ENCODE data around the gene CAMLG. TPM values are rescaled to one million over a fixed set of nuclear protein-coding genes. Genes with fewer than 3 reads are reported as not detected.
A peak's percentile ranks its signal among the peaks of the same experiment; 100 is the strongest.

The CAMLG gene
- total RNA-seq, 8 experiments from 2014 or later: 23.9 to 89.7 (median 50.5) TPM

DNA sequence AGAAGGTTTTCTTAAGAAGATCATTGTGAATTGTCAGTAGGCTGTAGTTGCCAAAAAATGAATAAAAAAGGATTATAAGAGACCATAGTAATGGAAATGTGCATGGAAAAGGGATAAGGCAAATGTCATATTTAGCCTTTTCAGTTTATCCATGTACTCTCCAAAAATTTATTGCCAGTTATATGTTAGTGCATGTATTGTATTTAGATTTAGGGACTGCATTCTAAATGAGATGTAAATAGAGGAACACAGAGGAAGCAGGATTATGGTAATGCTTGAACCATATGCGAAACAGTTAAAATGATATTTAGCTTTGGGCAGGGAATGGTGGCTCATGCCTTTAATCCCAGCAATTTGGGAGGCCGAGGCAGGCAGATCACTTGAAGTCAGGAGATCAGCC, 53.2 kb downstream of the CAMLG start:
- in situ Hi-C loops (cut with MboI; ENCODE audit: low pct_unique_long_range_greater_than_20kb in 2 of 9, low sequenced_read_pairs in 9 of 9, unreplicated experiment in 9 of 9): loop anchor here in 1 of 9 experiments (25.0 kb wide), 1 partner anchor 104 kb away; no protein-coding TSS in a partner anchor
- 50 to 100% (median 94%) methylated on average over 1 to 2 of the region's 2 CpGs; no CpG with 5 or more reads in 2 of the 10 experiments for WGBS, 10 experiments
- no peaks in the 10 kb centered on the region for H3K4me1 ChIP-seq (replicated peaks in 1 of 2)
- no peak overlapping the region for H3K4me3 ChIP-seq
- H3K27ac ChIP-seq: no peak overlapping the region
- ATAC-seq (replicated peaks in 6 of 8): peak in 1 of 8 experiments; percentile 84

DNA sequence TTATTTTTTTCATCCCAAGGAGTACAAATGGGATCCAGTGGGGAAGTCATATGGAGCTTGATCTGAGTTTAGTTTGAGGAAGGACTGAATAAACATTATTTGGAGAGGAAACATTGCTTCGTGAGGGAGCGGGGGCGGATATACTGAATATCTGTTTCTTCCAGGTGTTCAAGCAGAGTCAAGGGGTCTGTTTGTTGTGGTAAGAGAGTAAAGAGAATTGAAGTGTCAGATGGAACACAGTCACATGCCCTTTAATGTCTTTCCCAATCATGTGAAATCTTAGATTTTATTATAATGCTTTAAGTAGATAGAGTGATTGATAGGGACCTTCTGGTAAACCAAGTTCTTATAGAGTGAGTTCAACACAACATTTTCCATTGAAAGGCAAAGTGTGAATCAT, 53.9 kb downstream of the CAMLG start:
- no peak for ATAC-seq (replicated peaks in 6 of 8)
- 84 to 100% (median 93%) methylated on average over 3 of the region's 3 CpGs; no CpG with 5 or more reads in 5 of the 10 experiments for WGBS, 10 experiments
- in situ Hi-C loops (cut with MboI; ENCODE audit: low pct_unique_long_range_greater_than_20kb in 2 of 9, low sequenced_read_pairs in 9 of 9, unreplicated experiment in 9 of 9): loop anchor here in 1 of 9 experiments (25.0 kb wide), 1 partner anchor 105 kb away; no protein-coding TSS in a partner anchor

DNA sequence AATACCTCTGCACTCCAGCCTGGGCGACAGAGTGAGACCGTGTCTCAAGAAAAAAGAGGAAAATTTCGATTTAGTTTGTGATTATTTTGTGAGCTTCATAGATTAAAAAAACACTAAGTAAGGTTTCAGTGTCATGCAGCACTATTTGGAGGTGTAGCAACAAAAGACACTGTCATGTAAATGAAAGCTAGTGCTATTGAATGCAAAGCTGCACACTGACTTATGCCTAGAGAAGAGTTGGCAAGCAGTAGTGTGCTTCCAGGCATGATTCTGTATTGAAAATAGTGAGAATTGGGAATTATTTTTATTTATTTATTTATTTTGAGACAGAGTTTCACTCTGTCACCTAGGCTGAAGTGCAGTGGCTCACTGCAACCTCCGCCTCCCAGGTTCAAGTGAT, 54.8 kb downstream of the CAMLG start:
- in situ Hi-C loops (cut with MboI; ENCODE audit: low pct_unique_long_range_greater_than_20kb in 2 of 9, low sequenced_read_pairs in 9 of 9, unreplicated experiment in 9 of 9): loop anchor here in 1 of 9 experiments (25.0 kb wide), 1 partner anchor 106 kb away; no protein-coding TSS in a partner anchor
- no peak overlapping the region for H3K4me3 ChIP-seq
- WGBS, 10 experiments: 80 to 95% (median 90%) methylated on average over 2 to 4 of the region's 4 CpGs; no CpG with 5 or more reads in 2 of the 10 experiments
- ATAC-seq (replicated peaks in 6 of 8): no peak
- H3K27ac ChIP-seq: no peak overlapping the region
- H3K4me1 ChIP-seq (replicated peaks in 1 of 2): no peaks in the 10 kb centered on the region

More for the DNA sequence above, 53.9 kb downstream of the CAMLG start:
- H3K4me3 ChIP-seq: no peak overlapping the region
- no peak overlapping the region for H3K27ac ChIP-seq
- H3K4me1 ChIP-seq (replicated peaks in 1 of 2): no peaks in the 10 kb centered on the region

DNA sequence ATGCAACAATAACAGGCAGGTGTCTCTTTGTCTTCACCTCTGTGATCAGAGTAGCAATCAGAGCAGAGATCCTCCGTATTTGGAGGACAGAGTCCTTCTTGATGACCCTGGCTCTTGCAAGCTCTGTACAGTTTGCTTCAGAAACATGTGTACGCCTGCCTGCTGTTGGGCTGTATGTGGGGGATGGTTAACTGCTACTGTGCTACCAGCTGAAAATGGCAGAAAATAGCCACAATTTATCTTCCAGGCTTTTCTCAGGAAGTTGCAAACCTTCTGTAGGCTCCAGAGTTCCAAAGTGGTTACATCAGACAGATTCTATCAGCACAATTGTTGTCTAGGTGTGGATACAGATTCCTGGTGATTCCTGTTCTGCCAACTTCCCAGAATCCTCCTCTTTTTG, 55.7 kb downstream of the CAMLG start:
- no peaks in the 10 kb centered on the region for H3K4me1 ChIP-seq (replicated peaks in 1 of 2)
- 90 to 100% (median 100%) methylated on average over 1 to 2 of the region's 2 CpGs; no CpG with 5 or more reads in 5 of the 10 experiments for WGBS, 10 experiments
- no peak overlapping the region for H3K27ac ChIP-seq
- ATAC-seq (replicated peaks in 6 of 8): peak in 1 of 8 experiments; percentile 53
- H3K4me3 ChIP-seq: no peak overlapping the region
- in situ Hi-C loops (cut with MboI; ENCODE audit: low pct_unique_long_range_greater_than_20kb in 2 of 9, low sequenced_read_pairs in 9 of 9, unreplicated experiment in 9 of 9): loop anchor here in 1 of 9 experiments (25.0 kb wide), 1 partner anchor 107 kb away; no protein-coding TSS in a partner anchor

DNA sequence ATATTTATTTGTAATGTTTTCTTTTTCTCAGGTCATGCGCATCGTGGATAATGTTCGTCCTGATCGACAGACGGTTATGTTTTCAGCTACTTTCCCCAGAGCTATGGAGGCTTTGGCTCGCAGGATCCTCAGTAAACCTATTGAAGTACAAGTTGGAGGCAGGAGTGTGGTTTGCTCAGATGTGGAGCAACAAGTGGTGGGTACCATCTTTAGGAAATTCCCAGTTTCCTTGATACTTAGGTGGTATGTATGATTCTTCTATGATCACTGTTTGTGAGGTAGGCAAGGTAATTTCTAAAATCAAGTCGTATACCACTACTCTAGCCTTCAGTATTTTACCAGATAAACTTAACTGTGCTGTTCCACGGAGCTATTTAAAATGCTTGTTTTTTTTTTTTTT, 56.5 kb downstream of the CAMLG start:
- H3K4me1 ChIP-seq (replicated peaks in 1 of 2): no peaks in the 10 kb centered on the region
- H3K27ac ChIP-seq: no peak overlapping the region
- WGBS, 10 experiments: 36 to 100% (median 93%) methylated on average over 2 to 8 of the region's 8 CpGs
- ATAC-seq (replicated peaks in 6 of 8): peak in 1 of 8 experiments; percentile 46
- no peak overlapping the region for H3K4me3 ChIP-seq
- in situ Hi-C loops (cut with MboI; ENCODE audit: low pct_unique_long_range_greater_than_20kb in 2 of 9, low sequenced_read_pairs in 9 of 9, unreplicated experiment in 9 of 9): loop anchor here in 1 of 9 experiments (25.0 kb wide), 1 partner anchor 108 kb away; no protein-coding TSS in a partner anchor

DNA sequence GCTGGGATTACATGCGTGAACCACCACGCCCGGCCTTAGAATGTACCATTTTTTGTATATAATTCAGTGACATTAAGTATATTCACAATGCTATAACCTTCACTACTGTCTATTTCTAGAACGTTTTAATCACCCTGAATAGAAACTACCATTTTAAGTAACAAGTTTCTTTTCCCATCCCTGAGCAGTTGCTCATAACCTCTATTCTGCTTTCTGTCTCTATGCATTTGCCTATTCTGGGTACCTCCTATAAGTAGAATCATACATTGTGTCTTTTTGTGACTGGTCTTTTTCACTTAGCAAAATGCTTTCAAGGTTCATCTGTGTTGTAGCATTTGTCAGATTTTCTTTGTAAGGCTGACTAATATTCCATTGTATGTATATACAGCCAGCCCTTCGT, 60.1 kb downstream of the CAMLG start:
- Histone ChIP-seq H3K27ac (no peak overlapping the region), H3K4me3 (no peak overlapping the region), H3K4me1 (replicated peaks in 1 of 2) (no peaks in the 10 kb centered on the region)
- WGBS, 10 experiments: 33 to 98% (median 92%) methylated on average over 1 to 5 of the region's 5 CpGs; no CpG with 5 or more reads in 2 of the 10 experiments
- in situ Hi-C loops (cut with MboI; ENCODE audit: low pct_unique_long_range_greater_than_20kb in 2 of 9, low sequenced_read_pairs in 9 of 9, unreplicated experiment in 9 of 9): loop anchor here in 1 of 9 experiments (25.0 kb wide), 1 partner anchor 111 kb away; no protein-coding TSS in a partner anchor
- no peak for ATAC-seq (replicated peaks in 6 of 8)

Other genes starting within 250 kb of the CAMLG start
- 10 to 100 TPM in 3 of 8 experiments, 1 to 10 TPM in 4, under 1 TPM in 1; 0.46 to 20.7 (median 7.6) TPM for gene JADE2, start 212.9 kb upstream of the CAMLG start, total RNA-seq
- gene SAR1B, start 105.7 kb upstream of the CAMLG start, total RNA-seq: 10 to 100 TPM; 28.2 to 51.8 (median 41.6) TPM
- gene SEC24A, start 89.8 kb upstream of the CAMLG start, total RNA-seq: 10 to 100 TPM; 19.2 to 45.4 (median 26.8) TPM
- 10 to 100 TPM; 24.8 to 80.6 (median 32.6) TPM for gene DDX46, start 20.2 kb downstream of the CAMLG start, total RNA-seq
- gene C5orf24, start 107.4 kb downstream of the CAMLG start, total RNA-seq: 100 to 1,000 TPM in 2 of 8 experiments, 10 to 100 TPM in 6; 37.4 to 166 (median 47.4) TPM
- 10 to 100 TPM; 31.3 to 89.6 (median 35.3) TPM for gene TXNDC15, start 135.8 kb downstream of the CAMLG start, total RNA-seq
- 10 to 100 TPM in 3 of 8 experiments, 1 to 10 TPM in 5; 5.4 to 13.0 (median 7.8) TPM for gene PCBD2, start 166.6 kb downstream of the CAMLG start, total RNA-seq
- under 1 TPM in 7 of 8 experiments, not detected in 1; 0.21 to 0.67 (median 0.32) TPM for gene CATSPER3, start 229.4 kb downstream of the CAMLG start, total RNA-seq